MCF 10A (cell line): ENCODE results near the gene PROM2. TPM values are rescaled to one million over a fixed set of nuclear protein-coding genes. Genes with fewer than 3 reads are reported as not detected.

Experiments used
- BruUV-seq: library from RNA; stranded (reverse); fragments of 400-500 nt; replicated peaks from 2 replicates; lab custom pipeline; 2021; lab: Mats Ljungman, UMichigan
- CTCF ChIA-PET: fragments of 300-600 bp; sonication (Branson Sonifier 250); formaldehyde crosslinking; extraction: SDS; loops from one replicate; lab custom pipeline; 2021; ENCODE audit warnings: antibody characterized with exemption, inconsistent platforms; lab: Yijun Ruan, JAX
- POLR2A ChIA-PET: fragments of 300-600, 350-650 bp; sonication (Branson Sonifier 250); formaldehyde crosslinking; extraction: SDS; loops from one replicate; lab custom pipeline; 2020; ENCODE audit warnings: antibody characterized with exemption, inconsistent platforms; lab: Yijun Ruan, JAX
- DNase-seq: peaks from one replicate; pipeline ENCODE4 v3.0.0-alpha.2; 2018; ENCODE audit not compliant: unreplicated experiment
- H3K27ac Mint-ChIP-seq: one replicate; pipeline ENCODE4 v1.8.0; 2022; ENCODE audit warnings: mild to moderate bottlenecking, low read depth, mixed read lengths; ENCODE audit not compliant: unreplicated experiment
- H3K27me3 Mint-ChIP-seq: one replicate; pipeline ENCODE4 v1.8.0; 2022; ENCODE audit warnings: mixed read lengths; ENCODE audit not compliant: insufficient read depth, unreplicated experiment
- H3K36me3 Mint-ChIP-seq: one replicate; pipeline ENCODE4 v1.8.0; 2022; ENCODE audit warnings: mild to moderate bottlenecking, moderate library complexity, mixed read lengths; ENCODE audit not compliant: insufficient read depth, unreplicated experiment
- H3K4me1 Mint-ChIP-seq: one replicate; pipeline ENCODE4 v1.8.0; 2022; ENCODE audit warnings: mixed read lengths; ENCODE audit not compliant: insufficient read depth, unreplicated experiment
- H3K4me3 Mint-ChIP-seq: one replicate; pipeline ENCODE4 v1.8.0; 2022; ENCODE audit warnings: mild to moderate bottlenecking, moderate library complexity, mixed read lengths; ENCODE audit not compliant: unreplicated experiment
- H3K9me3 Mint-ChIP-seq: one replicate; pipeline ENCODE4 v1.8.0; 2022; ENCODE audit warnings: mixed read lengths; ENCODE audit not compliant: unreplicated experiment
- CTCF ChIP-seq: fragments of 200-600 bp; IDR thresholded peaks from one replicate; pipeline ENCODE4 v1.8.0; 2022; ENCODE audit warnings: antibody characterized with exemption, mild to moderate bottlenecking; ENCODE audit not compliant: unreplicated experiment
- intact Hi-C: fragments of 100-400 bp; cut with micrococcal nuclease; formaldehyde crosslinking; loops from 2 replicates; pipeline ENCODE4 v1.14.1; 2022
- total RNA-seq: library from RNA; stranded (reverse); gene quantifications from 2 replicates; pipeline ENCODE4 v1.2.3, GENCODE V29; 2022

PROM2 gene
- total RNA-seq, 1 experiment from 2014 or later = 2.6 TPM

- Mint-ChIP-seq H3K4me1 (peaks cover 31% of the 10 kb centered on the region), H3K36me3 (no peaks in the 10 kb centered on the region), H3K27ac (peak overlapping the region; percentile 81), H3K9me3 (no peaks in the 10 kb centered on the region), H3K27me3 (no peaks in the 10 kb centered on the region), H3K4me3 (no peak overlapping the region)
- DNase-seq = no peak
- BruUV-seq = no TSS peak
- TF ChIP-seq CTCF = no peak
- CTCF ChIA-PET = interaction anchor here (0.7 to 1.0 kb wide), 3 partner anchors 11 to 44 kb away, joined by 3 read pairs; no protein-coding TSS in a partner anchor
- intact Hi-C loops = no loop called here
- POLR2A ChIA-PET = no interaction called here
Measured at GRCh38 chr2:95275151-95275515, 884 bp downstream of the PROM2 start.

- Mint-ChIP-seq H3K9me3 (no peaks in the 10 kb centered on the region), H3K4me1 (peaks cover 31% of the 10 kb centered on the region), H3K27me3 (no peaks in the 10 kb centered on the region), H3K36me3 (no peaks in the 10 kb centered on the region), H3K4me3 (no peak overlapping the region), H3K27ac (no peak overlapping the region)
- ChIA-PET POLR2A (no interaction called here), CTCF (interaction anchor here (0.7 to 1.1 kb wide), 3 partner anchors 11 to 40 kb away, joined by 3 read pairs; no protein-coding TSS in a partner anchor)
- no peak for DNase-seq
- intact Hi-C loops = no loop called here
- no TSS peak for BruUV-seq
- no peak for TF ChIP-seq CTCF
Measured at GRCh38 chr2:95275601-95276243, 1.5 kb downstream of the PROM2 start.

GRCh38 chr2:95276244-95276887 lies 2.1 kb downstream of the PROM2 start:
- no peak for DNase-seq
- no peak for TF ChIP-seq CTCF
- H3K27ac Mint-ChIP-seq = no peak overlapping the region
- H3K27me3 Mint-ChIP-seq = no peaks in the 10 kb centered on the region
- H3K4me3 Mint-ChIP-seq = no peak overlapping the region
- ChIA-PET CTCF (interaction anchor here (1.1 to 3.0 kb wide), 6 partner anchors 9 to 46 kb away, joined by 3 to 48 read pairs (median 10); no protein-coding TSS in a partner anchor), POLR2A (interaction anchor here (0.6 kb wide), 1 partner anchor 11 kb away, joined by 3 read pairs; no protein-coding TSS in a partner anchor)
- no peaks in the 10 kb centered on the region for H3K36me3 Mint-ChIP-seq
- H3K4me1 Mint-ChIP-seq = peaks cover 31% of the 10 kb centered on the region
- BruUV-seq = no TSS peak
- intact Hi-C loops = no loop called here
- H3K9me3 Mint-ChIP-seq = no peaks in the 10 kb centered on the region

GRCh38 chr2:95276888-95277245 lies 2.6 kb downstream of the PROM2 start:
- no peaks in the 10 kb centered on the region for H3K9me3 Mint-ChIP-seq
- peaks cover 31% of the 10 kb centered on the region for H3K4me1 Mint-ChIP-seq
- no peak for DNase-seq
- no peak for TF ChIP-seq CTCF
- no peaks in the 10 kb centered on the region for H3K36me3 Mint-ChIP-seq
- no peaks in the 10 kb centered on the region for H3K27me3 Mint-ChIP-seq
- intact Hi-C loops = loop anchor here (1.0 kb wide), 1 partner anchor 38 kb away; no protein-coding TSS in a partner anchor
- ChIA-PET POLR2A (interaction anchor here (0.6 to 2.1 kb wide), 8 partner anchors 10 to 125 kb away, joined by 3 to 20 read pairs (median 4); no protein-coding TSS in a partner anchor), CTCF (interaction anchor here (0.6 to 3.0 kb wide), 17 partner anchors 10 to 253 kb away, joined by 3 to 48 read pairs (median 5); no protein-coding TSS in a partner anchor)
- no TSS peak for BruUV-seq
- peak overlapping the region; percentile 39 for H3K4me3 Mint-ChIP-seq
- no peak overlapping the region for H3K27ac Mint-ChIP-seq
